BE2C (cell line): Measurements from ENCODE around the gene MPHOSPH6.
"Not testable (repeated sequence)": the region's sequence is repeated elsewhere in the genome, so short reads cannot be mapped to it uniquely, and the experiment has no call there.

Source experiments
- DNase-seq: peaks from one replicate; pipeline ENCODE4 v3.0.0-alpha.2; 2020
- H3K27me3 ChIP-seq: fragments of 250-450 bp; sonication (Bioruptor Pico); 2 replicates; pipeline ENCODE4 v1.5.1; 2020; ENCODE audit warnings: mild to moderate bottlenecking
- H3K36me3 ChIP-seq: fragments of 250-450 bp; sonication (Bioruptor Pico); 2 replicates; pipeline ENCODE4 v1.5.1; 2020; ENCODE audit warnings: mild to moderate bottlenecking
- H3K4me1 ChIP-seq: fragments of 250-450 bp; sonication (Bioruptor Pico); 2 replicates; pipeline ENCODE4 v1.5.1; 2020
- H3K4me3 ChIP-seq: 2 replicates; pipeline ENCODE4 v1.5.1; 2011; ENCODE audit warnings: low read depth, low read length
- H3K9me3 ChIP-seq: fragments of 250-450 bp; sonication (Bioruptor Pico); 2 replicates; pipeline ENCODE4 v1.5.1; 2020
- TF ChIP-seq, protein P1 (sequence below): IDR thresholded peaks from 2 replicates; pipeline ENCODE4 v1.5.1; 2012; ENCODE audit warnings: mild to moderate bottlenecking, low read depth, low read length

MPHOSPH6 gene

DNA sequence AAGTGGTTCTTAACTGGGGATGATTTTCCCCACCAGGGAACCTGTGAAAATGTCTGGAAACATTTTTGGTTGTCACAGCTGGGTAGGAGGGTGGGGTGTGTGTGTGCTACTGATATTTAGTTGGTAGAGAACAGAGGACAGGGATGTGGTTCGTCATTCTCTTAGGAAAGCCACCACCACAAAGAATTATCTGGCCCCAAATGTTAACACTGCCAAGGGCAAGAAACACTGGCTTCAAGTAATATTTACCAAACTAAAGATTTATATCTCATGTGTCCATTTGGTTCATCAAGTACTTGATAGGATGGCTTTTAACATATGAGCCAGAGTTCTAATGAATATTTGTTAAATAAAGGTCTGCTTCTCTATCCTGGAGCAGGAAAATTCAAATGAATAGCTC is 19.5 kb downstream of the MPHOSPH6 start:
- Histone ChIP-seq H3K36me3 (peaks cover 8% of the 10 kb centered on the region), H3K9me3 (no peaks in the 10 kb centered on the region), H3K27me3 (no peaks in the 10 kb centered on the region), H3K4me1 (no peaks in the 10 kb centered on the region), H3K4me3 (no peak overlapping the region)
- TF ChIP-seq, protein P1, sequence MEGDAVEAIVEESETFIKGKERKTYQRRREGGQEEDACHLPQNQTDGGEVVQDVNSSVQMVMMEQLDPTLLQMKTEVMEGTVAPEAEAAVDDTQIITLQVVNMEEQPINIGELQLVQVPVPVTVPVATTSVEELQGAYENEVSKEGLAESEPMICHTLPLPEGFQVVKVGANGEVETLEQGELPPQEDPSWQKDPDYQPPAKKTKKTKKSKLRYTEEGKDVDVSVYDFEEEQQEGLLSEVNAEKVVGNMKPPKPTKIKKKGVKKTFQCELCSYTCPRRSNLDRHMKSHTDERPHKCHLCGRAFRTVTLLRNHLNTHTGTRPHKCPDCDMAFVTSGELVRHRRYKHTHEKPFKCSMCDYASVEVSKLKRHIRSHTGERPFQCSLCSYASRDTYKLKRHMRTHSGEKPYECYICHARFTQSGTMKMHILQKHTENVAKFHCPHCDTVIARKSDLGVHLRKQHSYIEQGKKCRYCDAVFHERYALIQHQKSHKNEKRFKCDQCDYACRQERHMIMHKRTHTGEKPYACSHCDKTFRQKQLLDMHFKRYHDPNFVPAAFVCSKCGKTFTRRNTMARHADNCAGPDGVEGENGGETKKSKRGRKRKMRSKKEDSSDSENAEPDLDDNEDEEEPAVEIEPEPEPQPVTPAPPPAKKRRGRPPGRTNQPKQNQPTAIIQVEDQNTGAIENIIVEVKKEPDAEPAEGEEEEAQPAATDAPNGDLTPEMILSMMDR = no peak
- DNase-seq = no peak

DNA sequence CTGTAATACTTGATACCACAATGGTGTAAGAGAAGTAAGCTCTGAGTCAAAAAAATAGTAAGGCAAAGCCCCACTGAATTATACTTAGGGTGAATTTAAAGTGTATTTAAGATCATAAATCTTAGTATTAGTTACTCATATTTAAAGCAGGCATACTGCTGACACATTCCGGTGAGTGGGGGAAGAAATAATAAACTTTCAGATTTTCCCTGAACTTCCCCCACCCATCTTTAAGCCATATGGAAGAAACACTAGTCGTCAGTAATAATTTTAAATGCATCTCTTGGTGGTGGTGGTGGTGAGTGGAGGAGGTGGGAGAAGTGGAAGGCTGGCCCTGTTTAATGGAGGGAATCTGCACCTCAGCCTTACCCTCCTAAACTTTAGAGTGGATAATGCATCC is 20.5 kb downstream of the MPHOSPH6 start:
- Histone ChIP-seq H3K4me3 (no peak overlapping the region), H3K27me3 (no peaks in the 10 kb centered on the region), H3K36me3 (peaks cover 8% of the 10 kb centered on the region), H3K4me1 (no peaks in the 10 kb centered on the region), H3K9me3 (no peaks in the 10 kb centered on the region)
- TF ChIP-seq, protein P1 = no peak
- no peak for DNase-seq

DNA sequence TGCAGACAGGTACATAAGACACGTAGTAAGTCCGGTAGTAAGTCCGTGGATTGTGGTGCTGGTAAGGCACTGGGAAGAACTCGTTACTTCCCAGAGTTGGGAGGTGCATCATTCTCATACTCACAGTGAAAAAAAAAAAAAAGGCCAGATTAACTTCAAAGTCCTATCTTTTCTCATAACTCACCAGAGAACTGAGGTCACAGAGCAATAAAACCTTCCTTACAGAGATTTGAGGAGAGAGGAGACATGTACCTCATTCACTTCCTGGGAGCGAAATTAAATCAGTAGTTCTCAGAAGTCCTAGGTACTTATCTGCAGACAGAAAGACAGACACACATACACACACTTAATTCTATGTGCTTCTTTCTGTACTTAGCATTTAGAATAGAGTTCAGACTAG is 22.5 kb downstream of the MPHOSPH6 start:
- TF ChIP-seq, protein P1 = no peak
- Histone ChIP-seq H3K4me3 (no peak overlapping the region), H3K36me3 (peaks cover 8% of the 10 kb centered on the region), H3K4me1 (no peaks in the 10 kb centered on the region), H3K9me3 (no peaks in the 10 kb centered on the region), H3K27me3 (no peaks in the 10 kb centered on the region)
- DNase-seq = no peak

DNA sequence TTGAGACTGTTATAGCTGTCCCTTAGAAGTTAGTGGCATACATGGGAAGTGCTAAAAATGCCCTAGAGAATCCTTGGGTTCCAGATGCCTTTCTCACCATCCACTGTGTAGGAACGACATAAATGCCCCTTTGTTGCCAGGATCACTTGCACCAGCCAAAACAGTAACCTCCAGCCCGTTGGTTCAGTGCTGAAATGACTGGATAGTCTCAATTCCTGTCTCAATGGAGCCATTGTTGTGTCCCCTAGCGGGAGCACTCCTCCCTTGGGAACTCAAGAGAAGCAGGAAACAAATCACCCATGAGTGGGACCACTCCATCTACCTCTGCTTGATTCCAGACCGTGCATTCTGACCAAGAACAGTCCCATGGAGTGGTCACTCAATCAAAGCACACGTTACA is 23.1 kb downstream of the MPHOSPH6 start:
- peaks cover 8% of the 10 kb centered on the region for H3K36me3 ChIP-seq
- no peaks in the 10 kb centered on the region for H3K9me3 ChIP-seq
- no peaks in the 10 kb centered on the region for H3K4me1 ChIP-seq
- no peak overlapping the region for H3K4me3 ChIP-seq
- TF ChIP-seq, protein P1 = no peak
- H3K27me3 ChIP-seq = no peaks in the 10 kb centered on the region
- no peak for DNase-seq

DNA sequence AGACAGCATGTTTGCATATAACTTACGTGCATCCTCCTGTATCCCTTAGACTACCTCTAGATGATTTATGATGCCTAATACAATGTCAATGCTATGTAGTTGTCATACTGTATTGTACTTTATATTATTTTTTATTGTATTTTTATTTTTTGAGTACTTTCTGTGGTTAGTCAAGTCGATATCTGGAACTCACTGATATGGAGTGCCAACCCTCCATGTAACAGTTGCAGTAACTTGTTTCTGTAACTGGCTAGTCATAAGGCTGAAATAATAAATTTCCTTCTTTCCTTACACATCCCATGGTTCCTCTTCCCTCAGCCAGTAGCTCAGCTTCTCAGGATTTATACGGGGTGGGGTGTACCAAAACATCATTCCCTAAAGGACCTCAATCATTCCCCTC is 23.5 kb downstream of the MPHOSPH6 start:
- H3K4me3 ChIP-seq = no peak overlapping the region
- peaks cover 8% of the 10 kb centered on the region for H3K36me3 ChIP-seq
- DNase-seq = no peak
- H3K27me3 ChIP-seq = no peaks in the 10 kb centered on the region
- TF ChIP-seq, protein P1 = no peak
- no peaks in the 10 kb centered on the region for H3K9me3 ChIP-seq
- H3K4me1 ChIP-seq = no peaks in the 10 kb centered on the region

DNA sequence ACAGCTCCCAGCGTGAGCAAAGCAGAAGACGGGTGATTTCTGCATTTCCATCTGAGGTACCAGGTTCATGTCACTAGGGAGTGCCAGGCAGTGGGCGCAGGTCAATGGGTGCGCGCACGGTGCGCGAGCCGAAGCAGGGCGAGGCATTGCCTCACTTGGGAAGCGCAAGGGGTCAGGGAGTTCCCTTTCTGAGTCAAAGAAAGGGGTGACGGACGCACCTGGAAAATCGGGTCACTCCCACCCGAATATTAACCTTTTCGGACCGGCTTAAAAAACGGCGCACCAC is 30.8 kb downstream of the MPHOSPH6 start:
- DNase-seq, H3K36me3 ChIP-seq: not testable (repeated sequence)

More for the DNA sequence above, 30.8 kb downstream of the MPHOSPH6 start:
- H3K4me1 ChIP-seq, H3K4me3 ChIP-seq, H3K9me3 ChIP-seq, H3K27me3 ChIP-seq: not testable (repeated sequence)
